Muscle of back (tissue), 11 donors: Measurements from ENCODE around the gene MFSD6. TPM values are rescaled to one million over a fixed set of nuclear protein-coding genes. Genes with fewer than 3 reads are reported as not detected.

Experiments used
- DNase-seq, 3 donors: peaks; one replicate each; pipeline versions ENCODE4 v3.0.0 to v3.0.0-alpha.2; 2013
- polyA plus RNA-seq, 10 donors: library from polyadenylated mRNA; unstranded; fragments of 120-200 nt; gene quantifications; one replicate each; pipeline ENCODE4 v1.2.1, GENCODE V29; 2013; ENCODE audit not compliant: insufficient read length in 10 of 10

MFSD6 gene
- polyA plus RNA-seq, 10 donors, result 7.6 to 13.6 (median 10.3) TPM

- no peak for DNase-seq
Observed at GRCh38 chr2:190435031-190435670, 27.0 kb downstream of the MFSD6 start.

GRCh38 chr2:190436557-190436956 is 28.4 kb downstream of the MFSD6 start:
- DNase-seq, result no peak

GRCh38 chr2:190440113-190440512 is 32.0 kb downstream of the MFSD6 start:
- no peak for DNase-seq

GRCh38 chr2:190441564-190441963 is 33.4 kb downstream of the MFSD6 start:
- no peak for DNase-seq

- DNase-seq, result peak in 1 of 3 donors; percentile 12
Observed at GRCh38 chr2:190443055-190443454, 34.9 kb downstream of the MFSD6 start.

- DNase-seq, result peak; percentile 26 to 67 (median 35)
Observed at GRCh38 chr2:190443778-190444481, 35.8 kb downstream of the MFSD6 start.

GRCh38 chr2:190444976-190445375 is 36.8 kb downstream of the MFSD6 start:
- no peak for DNase-seq

- no peak for DNase-seq
Observed at GRCh38 chr2:190446193-190446592, 38.0 kb downstream of the MFSD6 start.

- no peak for DNase-seq
Observed at GRCh38 chr2:190446750-190447516, 38.8 kb downstream of the MFSD6 start.

GRCh38 chr2:190447766-190448165 is 39.6 kb downstream of the MFSD6 start:
- DNase-seq, result no peak

- no peak for DNase-seq
Observed at GRCh38 chr2:190449925-190450324, 41.8 kb downstream of the MFSD6 start.

- DNase-seq, result no peak
Observed at GRCh38 chr2:190450363-190450762, 42.2 kb downstream of the MFSD6 start.

- DNase-seq, result no peak
Observed at GRCh38 chr2:190451561-190452176, 43.5 kb downstream of the MFSD6 start.

- no peak for DNase-seq
Observed at GRCh38 chr2:190452433-190452832, 44.3 kb downstream of the MFSD6 start.

GRCh38 chr2:190454795-190455194 is 46.6 kb downstream of the MFSD6 start:
- no peak for DNase-seq

- no peak for DNase-seq
Observed at GRCh38 chr2:190455358-190456095, 47.4 kb downstream of the MFSD6 start.

- DNase-seq, result no peak
Observed at GRCh38 chr2:190456833-190457232, 48.7 kb downstream of the MFSD6 start.

GRCh38 chr2:190457256-190457655 is 49.1 kb downstream of the MFSD6 start:
- no peak for DNase-seq

- DNase-seq, result no peak
Observed at GRCh38 chr2:190458352-190459107, 50.4 kb downstream of the MFSD6 start.

GRCh38 chr2:190459881-190460280 is 51.7 kb downstream of the MFSD6 start:
- no peak for DNase-seq

GRCh38 chr2:190460487-190460886 is 52.3 kb downstream of the MFSD6 start:
- no peak for DNase-seq
